PFSK-1 (cell line): ENCODE results near the gene STK10.

ENCODE experiments used
- FOXP2 ChIP-seq: optimal IDR thresholded peaks from 2 replicates; pipeline ENCODE3; 2011; ENCODE audit warnings: borderline replicate concordance, control low read depth, inconsistent platforms; ENCODE audit not compliant: insufficient read depth; ENCODE audit errors: extremely low read length, extremely low read depth
- POLR2AphosphoS5 ChIP-seq: IDR thresholded peaks from 2 replicates; pipeline ENCODE4 v1.6.1; 2012; ENCODE audit warnings: low read depth, mild to moderate bottlenecking, control low read depth, low read length, moderate library complexity
- REST ChIP-seq, 2 experiments: IDR thresholded peaks; 2 replicates each; pipeline versions ENCODE4 v1.6.1 to v1.8.0; 2011 to 2012; ENCODE audit warnings: low read depth in 2 of 2, low read length in 2 of 2, control low read depth in 1 of 2, inconsistent platforms in 1 of 2, mild to moderate bottlenecking in 1 of 2, moderate library complexity in 1 of 2; ENCODE audit not compliant: insufficient read depth in 1 of 2
- SIN3A ChIP-seq: IDR thresholded peaks from 2 replicates; pipeline ENCODE4 v1.6.1; 2012; ENCODE audit warnings: mild to moderate bottlenecking, low read length, moderate library complexity, borderline replicate concordance; ENCODE audit not compliant: insufficient read depth
- TAF1 ChIP-seq: IDR thresholded peaks from 2 replicates; pipeline ENCODE4 v1.6.1; 2012; ENCODE audit warnings: low read length, control low read depth, borderline replicate concordance; ENCODE audit not compliant: insufficient read depth

The STK10 gene

GRCh38 chr5:172031894-172032461 lies 156.0 kb downstream of the STK10 start:
- no peak for TF ChIP-seq FOXP2
- no peak for TF ChIP-seq SIN3A
- no peak for TF ChIP-seq REST (IDR thresholded peaks at IDR 0.05; ENCODE audit: insufficient read depth in 1 of 2, low read depth in 2 of 2, low read length in 2 of 2)
- no peak for TF ChIP-seq POLR2AphosphoS5
- no peak for TF ChIP-seq TAF1

GRCh38 chr5:172029876-172030275 lies 158.1 kb downstream of the STK10 start:
- no peak for TF ChIP-seq REST (IDR thresholded peaks at IDR 0.05; ENCODE audit: insufficient read depth in 1 of 2, low read depth in 2 of 2, low read length in 2 of 2)
- no peak for TF ChIP-seq SIN3A
- no peak for TF ChIP-seq FOXP2
- TF ChIP-seq TAF1, result no peak
- TF ChIP-seq POLR2AphosphoS5, result no peak

DNA sequence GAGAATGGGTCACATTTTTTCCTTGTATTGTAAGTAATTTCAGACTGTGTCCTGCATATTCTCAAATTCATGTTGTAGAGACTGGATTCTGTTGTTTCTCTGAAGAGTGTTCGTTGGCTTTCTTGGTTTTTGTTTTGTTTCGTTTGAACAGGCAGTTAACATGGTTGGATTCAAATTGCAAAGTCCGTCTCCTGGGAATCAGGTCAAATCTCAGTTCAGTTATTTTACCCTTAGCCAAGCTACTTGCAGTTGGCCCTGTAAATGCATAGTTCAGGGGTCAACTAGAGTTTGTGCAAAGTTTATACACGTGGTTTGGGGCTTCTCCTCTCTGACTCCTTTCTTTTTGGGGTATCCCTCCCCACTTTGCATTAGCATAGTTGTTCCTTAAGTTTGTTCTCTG lies 159.9 kb downstream of the STK10 start:
- TF ChIP-seq SIN3A (no peak), FOXP2 (no peak), POLR2AphosphoS5 (no peak), REST (IDR thresholded peaks at IDR 0.05; ENCODE audit: insufficient read depth in 1 of 2, low read depth in 2 of 2, low read length in 2 of 2) (no peak), TAF1 (no peak)

DNA sequence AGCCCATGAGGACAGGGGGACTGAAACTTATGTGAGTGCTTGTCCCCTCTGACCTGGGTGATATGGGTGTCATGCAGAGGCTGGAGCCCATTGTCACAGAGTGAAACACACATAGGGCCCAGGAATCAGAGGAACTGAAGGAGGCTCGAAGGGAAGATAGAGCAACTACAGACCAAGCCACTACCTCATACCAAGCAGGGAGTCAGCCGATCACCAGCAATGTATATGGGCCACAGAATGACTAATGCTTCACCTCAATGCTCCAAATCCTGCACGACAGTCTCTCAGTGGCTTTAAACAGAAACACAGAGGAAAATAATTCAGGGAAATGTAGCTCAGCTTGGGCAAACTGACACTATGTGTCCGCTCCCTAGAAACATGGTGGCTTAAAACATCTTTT lies 172.7 kb downstream of the STK10 start:
- TF ChIP-seq FOXP2 (no peak), SIN3A (no peak), POLR2AphosphoS5 (no peak), REST (IDR thresholded peaks at IDR 0.05; ENCODE audit: insufficient read depth in 1 of 2, low read depth in 2 of 2, low read length in 2 of 2) (no peak), TAF1 (no peak)

GRCh38 chr5:172010278-172010677 lies 177.7 kb downstream of the STK10 start:
- TF ChIP-seq POLR2AphosphoS5 (no peak), SIN3A (no peak), TAF1 (no peak), REST (IDR thresholded peaks at IDR 0.05; ENCODE audit: insufficient read depth in 1 of 2, low read depth in 2 of 2, low read length in 2 of 2) (no peak), FOXP2 (no peak)
